Sigmoid colon (tissue), 4 donors: ENCODE data around the gene ZMIZ1.

ENCODE experiments used
- EP300 ChIP-seq, 4 donors: sonication (generic); formaldehyde crosslinking; IDR thresholded peaks; one replicate each; pipeline ENCODE4 v1.6.1; 2017; ENCODE audit warnings: antibody characterized with exemption in 4 of 4
- POLR2A ChIP-seq, 2 donors: fragments of 450-650 bp; IDR thresholded peaks; one replicate each; pipeline ENCODE4 v1.6.1; 2016; ENCODE audit warnings: antibody characterized with exemption in 2 of 2, mild to moderate bottlenecking in 2 of 2, moderate library complexity in 2 of 2
- POLR2AphosphoS5 ChIP-seq, 4 donors: sonication (generic); formaldehyde crosslinking; IDR thresholded peaks; one replicate each; pipeline ENCODE4 v1.6.1; 2017; ENCODE audit warnings: antibody characterized with exemption in 4 of 4
- TF ChIP-seq, protein P1 (sequence below), 4 experiments: fragments of 450-650 bp in 3 of 4; fragments of 200-600 bp in 1 of 4; IDR thresholded peaks; one replicate each; pipeline ENCODE4 v1.5.1; 2016 to 2019; ENCODE audit warnings: antibody characterized with exemption in 4 of 4, mild to moderate bottlenecking in 3 of 4, moderate library complexity in 2 of 4

DNA sequence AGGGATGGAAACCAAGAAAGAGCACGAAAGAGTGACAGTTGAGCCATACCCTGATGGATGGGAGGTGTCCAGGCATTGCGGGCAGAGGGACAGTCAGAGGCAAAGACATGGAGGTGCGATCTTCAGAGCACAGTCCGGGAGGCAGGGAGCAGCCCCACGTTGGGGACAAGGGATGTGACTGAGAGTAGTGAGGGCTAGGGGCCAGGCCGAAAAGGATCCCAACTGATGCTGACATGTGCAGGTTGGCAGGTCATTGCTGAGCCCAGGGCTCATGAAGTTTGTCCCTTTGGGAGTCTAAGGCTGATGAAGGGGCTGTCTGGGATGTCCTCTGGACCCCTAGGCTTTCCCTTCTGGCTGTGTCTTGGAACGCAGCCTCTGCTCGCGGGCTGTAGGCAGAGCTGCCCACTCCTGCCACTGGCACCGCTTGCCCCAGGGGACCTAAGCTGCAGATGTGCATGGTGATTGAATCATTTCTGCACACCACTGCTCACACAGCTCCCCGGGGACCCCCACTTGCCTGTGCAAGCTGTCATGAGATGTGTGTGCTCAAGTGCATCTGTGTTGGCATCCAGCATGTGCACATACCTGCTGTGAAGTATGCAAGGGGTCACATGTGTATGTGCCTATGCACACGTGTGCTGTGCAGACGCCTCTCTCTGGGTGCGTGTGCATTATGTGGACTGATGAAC is 125.1 kb downstream of the ZMIZ1 start:
- TF ChIP-seq EP300 (IDR thresholded peaks at IDR 0.05): no peak
- TF ChIP-seq, protein P1, sequence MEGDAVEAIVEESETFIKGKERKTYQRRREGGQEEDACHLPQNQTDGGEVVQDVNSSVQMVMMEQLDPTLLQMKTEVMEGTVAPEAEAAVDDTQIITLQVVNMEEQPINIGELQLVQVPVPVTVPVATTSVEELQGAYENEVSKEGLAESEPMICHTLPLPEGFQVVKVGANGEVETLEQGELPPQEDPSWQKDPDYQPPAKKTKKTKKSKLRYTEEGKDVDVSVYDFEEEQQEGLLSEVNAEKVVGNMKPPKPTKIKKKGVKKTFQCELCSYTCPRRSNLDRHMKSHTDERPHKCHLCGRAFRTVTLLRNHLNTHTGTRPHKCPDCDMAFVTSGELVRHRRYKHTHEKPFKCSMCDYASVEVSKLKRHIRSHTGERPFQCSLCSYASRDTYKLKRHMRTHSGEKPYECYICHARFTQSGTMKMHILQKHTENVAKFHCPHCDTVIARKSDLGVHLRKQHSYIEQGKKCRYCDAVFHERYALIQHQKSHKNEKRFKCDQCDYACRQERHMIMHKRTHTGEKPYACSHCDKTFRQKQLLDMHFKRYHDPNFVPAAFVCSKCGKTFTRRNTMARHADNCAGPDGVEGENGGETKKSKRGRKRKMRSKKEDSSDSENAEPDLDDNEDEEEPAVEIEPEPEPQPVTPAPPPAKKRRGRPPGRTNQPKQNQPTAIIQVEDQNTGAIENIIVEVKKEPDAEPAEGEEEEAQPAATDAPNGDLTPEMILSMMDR (IDR thresholded peaks at IDR 0.05): no peak
- TF ChIP-seq POLR2AphosphoS5 (IDR thresholded peaks at IDR 0.05): no peak
- no peak for TF ChIP-seq POLR2A (IDR thresholded peaks at IDR 0.05)
